GM19193 (cell line): ENCODE results near the gene DPPA2.

ENCODE experiments used
- POLR2A ChIP-seq: IDR thresholded peaks from 4 replicates; pipeline ENCODE4 v1.6.1; 2011; ENCODE audit not compliant: insufficient read depth, insufficient read length; ENCODE audit errors: extremely low read depth

The DPPA2 gene

GRCh38 chr3:109334572-109334971 lies 18.3 kb upstream of the DPPA2 start:
- no peak for TF ChIP-seq POLR2A

- no peak for TF ChIP-seq POLR2A
Measured at GRCh38 chr3:109331692-109332091, 15.4 kb upstream of the DPPA2 start.

- TF ChIP-seq POLR2A = no peak
Measured at GRCh38 chr3:109330405-109330804, 14.1 kb upstream of the DPPA2 start.

DNA sequence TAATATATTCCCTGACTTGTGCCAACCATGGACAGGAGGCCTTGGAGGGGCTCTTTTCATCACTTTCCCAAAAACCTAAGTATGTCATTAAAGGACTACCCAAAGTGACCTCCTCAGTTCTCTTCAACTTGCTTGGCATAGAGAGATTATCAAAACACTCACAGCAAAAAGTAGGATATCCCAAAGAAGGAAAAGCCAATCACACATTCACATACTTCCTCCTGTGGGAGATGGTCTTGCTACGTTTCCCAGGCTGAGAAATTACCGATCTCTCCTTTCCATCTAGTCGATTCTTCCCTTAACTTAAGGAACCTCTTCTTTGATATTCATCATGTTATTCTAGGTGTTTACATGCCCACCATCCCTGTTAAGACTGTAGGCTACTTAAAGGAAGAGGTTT lies 11.9 kb upstream of the DPPA2 start:
- TF ChIP-seq POLR2A = no peak

DNA sequence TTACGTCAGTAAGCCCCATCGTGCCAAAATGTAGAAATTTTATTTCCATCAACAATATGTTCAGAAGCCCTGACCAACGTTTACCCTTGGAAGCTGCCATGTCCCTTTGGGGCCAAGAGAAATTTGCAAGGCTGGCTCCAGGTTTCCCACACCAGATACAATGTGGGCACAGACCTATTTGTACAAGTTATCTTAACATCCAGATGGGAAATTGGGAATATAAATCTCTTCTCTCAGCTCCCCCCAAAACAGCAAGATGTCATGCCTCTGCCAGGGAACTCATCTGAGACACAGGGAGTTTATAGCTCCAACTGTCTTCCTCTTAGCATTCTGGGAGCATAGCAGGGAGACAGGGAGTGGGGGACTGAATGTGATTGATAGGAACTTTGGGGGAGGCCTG lies 9.3 kb upstream of the DPPA2 start:
- no peak for TF ChIP-seq POLR2A

DNA sequence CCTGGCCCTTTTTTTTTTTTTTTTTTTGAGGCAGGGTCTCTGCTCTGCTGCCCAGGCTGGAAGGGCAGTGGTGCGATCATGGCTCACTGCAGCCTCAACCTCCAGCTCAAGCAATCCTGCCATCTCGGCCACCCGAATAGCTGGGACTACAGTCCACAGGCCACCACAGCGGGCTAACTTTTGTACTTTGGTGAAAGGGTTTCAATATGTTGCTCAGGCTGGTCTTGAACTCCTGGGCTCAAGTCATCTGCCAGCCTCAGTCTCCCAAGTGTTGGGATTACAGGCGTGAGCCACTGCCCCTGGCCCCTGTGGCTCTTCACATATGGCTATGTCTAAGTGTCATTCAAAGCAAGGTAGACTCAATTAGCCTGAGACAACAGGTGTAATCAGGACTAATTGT lies 8.8 kb upstream of the DPPA2 start:
- TF ChIP-seq POLR2A = no peak

DNA sequence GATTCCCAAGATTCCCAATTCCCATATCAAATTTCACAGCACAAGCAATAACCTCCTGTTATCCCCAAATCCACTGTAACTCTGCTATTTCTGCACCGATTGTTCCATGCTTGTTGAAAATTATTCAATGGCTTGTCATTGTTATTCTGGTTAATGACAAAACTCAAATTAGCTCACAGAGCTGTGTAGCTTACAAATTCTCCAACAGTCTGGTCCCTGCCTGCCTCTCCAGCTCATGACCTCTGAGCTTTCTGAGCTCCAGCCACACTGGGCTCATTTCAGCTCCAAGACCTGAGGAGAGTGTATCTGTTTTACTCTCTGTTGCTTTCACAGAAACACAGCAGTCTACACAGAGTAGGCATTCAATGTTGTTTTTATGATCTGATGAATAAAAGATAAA lies 3.3 kb downstream of the DPPA2 start:
- no peak for TF ChIP-seq POLR2A

GRCh38 chr3:109297496-109297895 lies 18.8 kb downstream of the DPPA2 start:
- TF ChIP-seq POLR2A = no peak

DNA sequence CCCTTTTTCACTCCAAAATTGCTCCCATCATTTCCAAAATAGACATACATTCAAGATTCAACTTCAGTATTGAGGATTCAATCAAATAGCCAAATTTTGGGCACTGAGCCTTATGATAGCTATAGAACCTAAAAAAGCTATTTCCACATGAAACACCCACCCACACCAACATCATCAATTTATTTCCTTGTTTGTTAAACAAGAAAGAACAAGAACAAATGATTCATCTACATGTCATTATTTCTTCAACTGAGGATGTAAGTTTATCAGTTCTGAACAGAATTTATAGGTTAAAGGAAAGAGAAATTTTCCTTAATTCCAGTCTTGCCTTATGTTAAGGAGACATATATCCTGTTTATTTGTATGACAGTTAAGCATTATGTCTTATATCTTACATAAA lies 32.2 kb downstream of the DPPA2 start:
- TF ChIP-seq POLR2A = no peak

GRCh38 chr3:109278546-109278945 lies 37.8 kb downstream of the DPPA2 start:
- no peak for TF ChIP-seq POLR2A

DNA sequence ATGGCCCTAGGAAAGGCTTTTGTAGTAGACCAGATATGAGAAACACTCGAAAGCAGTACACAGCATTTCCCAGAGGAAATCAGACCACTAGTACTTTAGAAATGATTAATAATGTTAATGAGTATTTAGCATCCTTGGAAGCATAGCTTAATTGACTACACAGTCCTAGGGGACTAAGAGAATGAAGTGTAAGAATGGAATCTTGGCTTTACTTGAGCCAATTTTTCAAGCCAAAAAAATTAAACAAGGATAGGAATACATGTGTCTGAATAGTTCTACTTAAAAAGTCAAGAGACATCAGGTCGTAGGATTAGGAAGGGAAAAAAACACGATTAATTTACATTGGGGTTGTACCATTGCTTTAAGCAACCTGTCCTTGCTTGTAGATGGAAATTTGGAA lies 38.2 kb downstream of the DPPA2 start:
- TF ChIP-seq POLR2A = no peak

- TF ChIP-seq POLR2A = no peak
Measured at GRCh38 chr3:109275702-109276293, 40.5 kb downstream of the DPPA2 start.

DNA sequence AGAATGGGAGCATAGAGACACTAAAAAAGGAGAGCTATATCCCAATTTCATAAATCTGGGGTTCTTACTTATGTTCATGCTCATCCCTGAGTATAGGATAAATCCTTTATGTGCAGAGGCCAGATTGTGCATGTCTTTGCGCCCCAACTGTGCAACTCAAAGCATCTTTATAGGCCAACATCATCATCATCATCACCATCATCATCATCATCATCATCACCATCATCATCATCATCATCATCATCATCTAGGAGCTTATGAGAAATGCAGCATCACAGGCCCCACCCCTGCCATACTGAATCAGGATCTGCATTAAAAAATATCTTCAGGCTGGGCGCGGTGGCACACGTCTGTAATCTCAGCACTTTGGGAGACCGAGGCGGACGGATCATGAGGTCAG lies 45.5 kb downstream of the DPPA2 start:
- TF ChIP-seq POLR2A = no peak

DNA sequence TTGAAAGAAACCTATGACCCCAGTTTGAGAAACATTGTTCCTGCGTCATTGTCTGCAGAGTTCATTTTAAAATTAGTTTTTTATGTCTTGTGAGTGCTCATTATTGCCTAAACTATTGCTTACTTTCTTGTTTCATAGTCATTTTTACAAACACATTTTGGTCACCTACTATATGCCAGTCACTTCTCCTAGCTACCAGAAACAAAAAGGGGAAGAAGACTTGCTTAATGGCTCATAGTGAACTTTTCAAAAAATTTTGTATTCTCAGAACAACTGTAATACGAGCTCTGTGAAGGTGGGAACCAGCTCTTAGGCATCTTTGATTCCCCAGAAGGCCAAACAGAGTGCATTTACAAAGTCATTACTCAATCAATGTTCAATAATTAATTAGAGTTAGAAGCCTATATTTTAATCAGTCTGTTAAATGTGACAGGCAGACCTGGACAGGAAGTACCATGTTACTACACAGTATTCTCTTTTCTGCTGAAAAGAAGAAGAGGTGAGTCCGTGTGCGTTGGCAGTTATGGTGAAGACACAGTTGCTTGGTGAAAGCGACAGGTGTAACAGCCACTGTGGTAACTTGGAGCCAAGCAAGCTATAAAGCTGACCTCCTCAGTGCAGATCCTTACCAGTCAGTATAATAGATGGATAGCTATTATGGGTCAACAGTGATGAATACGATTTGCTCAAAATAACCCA lies 46.6 kb downstream of the DPPA2 start:
- TF ChIP-seq POLR2A = no peak

DNA sequence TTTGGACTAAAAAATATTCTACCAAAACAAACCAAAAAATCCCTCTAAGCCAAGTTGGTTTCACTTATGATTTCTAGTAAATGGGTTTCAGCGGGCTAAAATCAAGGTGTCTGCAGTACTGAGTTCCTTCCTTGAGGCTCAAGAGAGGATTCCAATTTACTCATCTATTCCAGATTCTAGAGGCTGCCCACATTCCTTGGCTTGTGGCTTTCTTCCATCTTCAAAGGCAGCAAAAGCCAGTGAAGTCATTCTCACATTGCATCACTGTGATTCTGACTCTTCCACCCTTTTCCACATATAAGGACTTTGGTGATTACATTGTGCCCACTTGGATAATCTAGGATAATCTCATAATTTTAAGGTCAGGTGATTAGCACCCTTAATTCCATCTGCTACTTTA lies 48.1 kb downstream of the DPPA2 start:
- TF ChIP-seq POLR2A = no peak

- no peak for TF ChIP-seq POLR2A
Measured at GRCh38 chr3:109265295-109265694, 51.0 kb downstream of the DPPA2 start.

GRCh38 chr3:109257269-109257668 lies 59.0 kb downstream of the DPPA2 start:
- TF ChIP-seq POLR2A = no peak
